ENCODE measurements around the gene DHX34. TPM values are rescaled to one million over a fixed set of nuclear protein-coding genes. Genes with fewer than 3 reads are reported as not detected.

DHX34 gene
- total and polyA plus RNA-seq, 2 donors (not counting 1 experiment from before 2014, with no cell fraction given): 2.6 to 8.3 TPM

DNA sequence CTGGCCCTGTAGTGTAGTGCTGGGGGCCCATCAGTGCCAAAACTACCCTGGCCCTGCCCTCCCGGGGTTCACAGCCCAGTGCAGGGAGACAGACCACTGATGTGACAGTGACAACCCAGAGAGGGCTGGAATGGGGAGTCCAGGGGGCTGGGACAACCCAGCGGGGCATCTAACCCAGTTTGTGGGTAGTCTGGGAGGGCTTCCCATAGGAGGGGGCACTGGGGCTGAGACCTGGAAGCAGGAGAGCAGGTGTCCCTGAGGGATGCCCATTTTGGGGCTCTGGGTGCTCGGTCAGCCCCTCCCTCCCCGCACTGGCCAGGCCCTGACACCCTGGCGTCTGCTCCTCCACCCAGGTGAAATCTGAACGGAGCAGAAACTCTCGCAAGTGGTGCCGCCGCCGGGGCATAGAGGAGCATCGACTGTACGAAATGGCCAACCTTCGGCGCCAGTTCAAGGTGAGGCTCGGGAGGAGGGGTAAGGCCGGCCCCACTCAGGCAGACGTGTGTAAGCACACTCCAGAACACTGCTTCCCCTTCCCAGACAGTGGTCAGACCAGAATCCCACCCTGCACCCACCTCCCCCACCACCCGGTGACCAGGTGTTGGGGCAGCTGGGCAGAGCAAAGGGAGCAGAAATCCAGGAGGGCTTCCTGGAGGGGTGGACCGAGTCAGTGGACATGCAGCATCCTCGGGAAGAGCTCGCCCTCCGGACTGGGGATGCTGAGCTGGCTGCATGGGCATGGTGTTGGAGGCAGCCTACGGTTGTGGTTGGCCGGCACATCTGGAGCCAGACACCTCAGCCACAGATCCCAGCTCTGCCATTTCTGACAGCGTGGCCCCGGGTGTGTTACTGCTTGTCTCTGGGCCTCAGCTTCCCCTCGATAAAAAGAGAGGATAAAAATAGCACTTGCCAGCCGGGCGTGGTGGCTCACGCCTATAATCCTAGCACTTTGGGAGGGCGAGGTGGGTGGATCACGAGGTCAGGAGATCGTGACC is 24.4 kb downstream of the DHX34 start:
- H3K27ac ChIP-seq (ENCODE audit: insufficient read depth, low read length): no peak overlapping the region
- no peaks in the 10 kb centered on the region for H3K27me3 ChIP-seq (ENCODE audit: control insufficient read depth, insufficient read depth, low read length)
- H3K36me3 ChIP-seq (ENCODE audit: control insufficient read depth, insufficient read depth, low read length): peaks cover 35% of the 10 kb centered on the region
- H3K9me3 ChIP-seq (ENCODE audit: control insufficient read depth, insufficient read depth, low read depth, low read length): no peaks in the 10 kb centered on the region
- H3K4me2 ChIP-seq (ENCODE audit: extremely low read depth, insufficient read depth, low read length): no peak overlapping the region
- peaks cover 9% of the 10 kb centered on the region for H3K4me1 ChIP-seq (ENCODE audit: control insufficient read depth, extremely low read depth, insufficient read depth, low read length)
- no peak overlapping the region for H3K4me3 ChIP-seq (replicated peaks in 1 of 4; ENCODE audit: control extremely low read depth in 1 of 4, insufficient read depth in 1 of 4, low read depth in 3 of 4, low read length in 4 of 4)
- H4K20me1 ChIP-seq (ENCODE audit: control insufficient read depth, extremely low read depth, insufficient read depth, low read length): no peaks in the 10 kb centered on the region
- H3K9ac ChIP-seq (ENCODE audit: insufficient read depth, low read length): no peak overlapping the region
- no peak overlapping the region for H2AFZ ChIP-seq (ENCODE audit: low read length)
- no peaks in the 10 kb centered on the region for H3K79me2 ChIP-seq (ENCODE audit: control insufficient read depth, insufficient read depth, low read length)
- TF ChIP-seq, protein P1, sequence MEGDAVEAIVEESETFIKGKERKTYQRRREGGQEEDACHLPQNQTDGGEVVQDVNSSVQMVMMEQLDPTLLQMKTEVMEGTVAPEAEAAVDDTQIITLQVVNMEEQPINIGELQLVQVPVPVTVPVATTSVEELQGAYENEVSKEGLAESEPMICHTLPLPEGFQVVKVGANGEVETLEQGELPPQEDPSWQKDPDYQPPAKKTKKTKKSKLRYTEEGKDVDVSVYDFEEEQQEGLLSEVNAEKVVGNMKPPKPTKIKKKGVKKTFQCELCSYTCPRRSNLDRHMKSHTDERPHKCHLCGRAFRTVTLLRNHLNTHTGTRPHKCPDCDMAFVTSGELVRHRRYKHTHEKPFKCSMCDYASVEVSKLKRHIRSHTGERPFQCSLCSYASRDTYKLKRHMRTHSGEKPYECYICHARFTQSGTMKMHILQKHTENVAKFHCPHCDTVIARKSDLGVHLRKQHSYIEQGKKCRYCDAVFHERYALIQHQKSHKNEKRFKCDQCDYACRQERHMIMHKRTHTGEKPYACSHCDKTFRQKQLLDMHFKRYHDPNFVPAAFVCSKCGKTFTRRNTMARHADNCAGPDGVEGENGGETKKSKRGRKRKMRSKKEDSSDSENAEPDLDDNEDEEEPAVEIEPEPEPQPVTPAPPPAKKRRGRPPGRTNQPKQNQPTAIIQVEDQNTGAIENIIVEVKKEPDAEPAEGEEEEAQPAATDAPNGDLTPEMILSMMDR (conservative IDR thresholded peaks at IDR 0.05 in 1 of 2, IDR thresholded peaks at IDR 0.05 in 1 of 2; ENCODE audit: low read depth in 1 of 2, low read length in 2 of 2): no peak
- no peak for TF ChIP-seq EZH2 (IDR thresholded peaks at IDR 0.05; ENCODE audit: low read length, missing control alignments)
- DNase-seq (ENCODE audit: low read depth in 2 of 2): no peak

DNA sequence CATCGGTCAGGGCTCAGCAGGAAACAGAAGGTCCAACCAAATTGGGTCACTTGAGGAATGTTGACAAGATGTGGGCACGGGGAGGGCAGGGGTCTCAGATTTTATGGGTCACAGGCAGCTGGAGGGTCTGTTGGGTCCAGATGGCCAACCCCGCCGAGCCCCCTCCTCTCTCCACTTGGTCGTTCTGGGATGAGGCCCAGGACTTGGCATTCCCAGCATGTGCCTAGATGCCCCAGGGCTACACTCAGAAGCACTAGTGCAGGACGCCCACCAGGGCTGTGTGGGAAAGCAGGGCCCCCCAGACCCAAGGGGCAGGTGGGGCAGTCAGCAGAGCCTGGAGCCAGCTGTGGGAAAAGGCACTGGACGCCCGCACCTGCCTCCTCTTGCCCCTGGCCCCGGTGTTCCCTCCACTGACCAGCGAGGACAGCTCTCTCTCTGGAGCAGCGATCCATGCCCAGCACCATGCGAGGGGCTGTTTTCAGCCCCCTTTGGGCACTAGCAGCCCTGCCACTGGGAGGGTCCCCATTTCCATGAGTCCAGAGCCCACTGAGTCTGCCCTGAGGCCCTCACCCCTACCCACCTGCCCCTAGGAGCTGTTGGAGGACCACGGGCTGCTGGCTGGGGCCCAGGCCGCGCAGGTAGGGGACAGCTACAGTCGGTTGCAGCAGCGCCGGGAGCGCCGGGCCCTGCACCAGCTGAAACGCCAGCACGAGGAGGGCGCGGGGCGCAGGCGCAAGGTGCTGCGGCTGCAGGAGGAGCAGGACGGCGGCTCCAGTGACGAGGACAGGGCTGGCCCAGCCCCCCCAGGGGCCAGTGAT is 26.0 kb downstream of the DHX34 start:
- Histone ChIP-seq H4K20me1 (ENCODE audit: control insufficient read depth, extremely low read depth, insufficient read depth, low read length) (no peaks in the 10 kb centered on the region), H3K27ac (ENCODE audit: insufficient read depth, low read length) (no peak overlapping the region), H2AFZ (ENCODE audit: low read length) (no peak overlapping the region), H3K9ac (ENCODE audit: insufficient read depth, low read length) (no peak overlapping the region), H3K9me3 (ENCODE audit: control insufficient read depth, insufficient read depth, low read depth, low read length) (no peaks in the 10 kb centered on the region), H3K4me1 (ENCODE audit: control insufficient read depth, extremely low read depth, insufficient read depth, low read length) (peaks cover 3% of the 10 kb centered on the region), H3K4me3 (replicated peaks in 1 of 4; ENCODE audit: control extremely low read depth in 1 of 4, insufficient read depth in 1 of 4, low read depth in 3 of 4, low read length in 4 of 4) (no peak overlapping the region), H3K27me3 (ENCODE audit: control insufficient read depth, insufficient read depth, low read length) (no peaks in the 10 kb centered on the region), H3K79me2 (ENCODE audit: control insufficient read depth, insufficient read depth, low read length) (no peaks in the 10 kb centered on the region), H3K36me3 (ENCODE audit: control insufficient read depth, insufficient read depth, low read length) (peaks cover 32% of the 10 kb centered on the region), H3K4me2 (ENCODE audit: extremely low read depth, insufficient read depth, low read length) (no peak overlapping the region)
- TF ChIP-seq, protein P1 (conservative IDR thresholded peaks at IDR 0.05 in 1 of 2, IDR thresholded peaks at IDR 0.05 in 1 of 2; ENCODE audit: low read depth in 1 of 2, low read length in 2 of 2): no peak
- no peak for TF ChIP-seq EZH2 (IDR thresholded peaks at IDR 0.05; ENCODE audit: low read length, missing control alignments)
- no peak for DNase-seq (ENCODE audit: low read depth in 2 of 2)

Measured in fibroblast of lung (primary cell).